Measurements from ENCODE around the gene CRYBB2. TPM values are rescaled to one million over a fixed set of nuclear protein-coding genes. Genes with fewer than 3 reads are reported as not detected.
A peak's percentile ranks its signal among the peaks of the same experiment; 100 is the strongest.
"Not testable (repeated sequence)": the region's sequence is repeated elsewhere in the genome, so short reads cannot be mapped to it uniquely, and the experiment has no call there.

CRYBB2 gene
- total RNA-seq, 1 donor from 2014 or later = not detected

GRCh38 chr22:25223269-25223850 lies 3.9 kb downstream of the CRYBB2 start:
- peaks cover 4% of the 10 kb centered on the region for H3K27me3 Mint-ChIP-seq (ENCODE audit: insufficient read depth, low read depth)

GRCh38 chr22:25228822-25229221 lies 9.4 kb downstream of the CRYBB2 start:
- H3K4me3 Mint-ChIP-seq = no peak overlapping the region
- no peaks in the 10 kb centered on the region for H3K27me3 ChIP-seq
- H4K20me1 ChIP-seq (ENCODE audit: low read depth) = no peaks in the 10 kb centered on the region
- H3K27ac ChIP-seq = no peak overlapping the region
- no peak overlapping the region for H3K4me3 ChIP-seq
- peaks cover 11% of the 10 kb centered on the region for H3K27me3 Mint-ChIP-seq (ENCODE audit: insufficient read depth, low read depth)
- H3F3A ChIP-seq (ENCODE audit: low read depth) = no peaks in the 10 kb centered on the region
- no peak overlapping the region for H3K27ac Mint-ChIP-seq
- H3K9me3 ChIP-seq (ENCODE audit: low read depth) = no peaks in the 10 kb centered on the region
- H3K4me2 ChIP-seq = no peak overlapping the region
- no peaks in the 10 kb centered on the region for H3K9me3 Mint-ChIP-seq
- peaks cover 2% of the 10 kb centered on the region for H3K4me1 Mint-ChIP-seq
- H3K9ac ChIP-seq = no peak overlapping the region
- no peak for DNase-seq (ENCODE audit: low spot score)
- H3K79me2 ChIP-seq (ENCODE audit: low read depth) = no peaks in the 10 kb centered on the region
- H3K36me3 ChIP-seq = no peaks in the 10 kb centered on the region
- TF ChIP-seq CTCF (IDR thresholded peaks at IDR 0.05) (no peak), EZH2phosphoT487 (IDR thresholded peaks at IDR 0.05) (no peak), EZH2 (IDR thresholded peaks at IDR 0.05) (no peak)
- peaks cover 4% of the 10 kb centered on the region for H3K4me1 ChIP-seq
- H3K36me3 Mint-ChIP-seq = no peaks in the 10 kb centered on the region
- no peak overlapping the region for H2AFZ ChIP-seq (replicated peaks)

More at GRCh38 chr22:25223269-25223850, 3.9 kb downstream of the CRYBB2 start:
- Mint-ChIP-seq H3K36me3 (no peaks in the 10 kb centered on the region), H3K4me3 (no peak overlapping the region), H3K9me3 (no peaks in the 10 kb centered on the region), H3K4me1 (peaks cover 4% of the 10 kb centered on the region), H3K27ac (no peak overlapping the region)
- Histone ChIP-seq H3K9me3 (ENCODE audit: low read depth) (no peaks in the 10 kb centered on the region), H2AFZ (replicated peaks) (no peak overlapping the region), H3K79me2 (ENCODE audit: low read depth) (no peaks in the 10 kb centered on the region), H3K4me3 (no peak overlapping the region), H3K27me3 (no peaks in the 10 kb centered on the region), H3F3A (ENCODE audit: low read depth) (peaks cover 4% of the 10 kb centered on the region), H3K36me3 (no peaks in the 10 kb centered on the region), H3K4me2 (no peak overlapping the region), H3K27ac (no peak overlapping the region), H3K9ac (no peak overlapping the region), H4K20me1 (ENCODE audit: low read depth) (no peaks in the 10 kb centered on the region), H3K4me1 (peaks cover 8% of the 10 kb centered on the region)
- no peak for TF ChIP-seq EZH2phosphoT487 (IDR thresholded peaks at IDR 0.05)
- TF ChIP-seq EZH2 (IDR thresholded peaks at IDR 0.05) = no peak
- no peak for TF ChIP-seq CTCF (IDR thresholded peaks at IDR 0.05)
- peak; percentile 80 for DNase-seq (ENCODE audit: low spot score)

GRCh38 chr22:25230760-25231159 lies 11.3 kb downstream of the CRYBB2 start:
- peaks cover 12% of the 10 kb centered on the region for H3K27me3 Mint-ChIP-seq (ENCODE audit: insufficient read depth, low read depth)
- not testable (repeated sequence) for H3F3A ChIP-seq (ENCODE audit: low read depth); H3K36me3 Mint-ChIP-seq; H3K27ac ChIP-seq; H3K9me3 ChIP-seq (ENCODE audit: low read depth); H3K9me3 Mint-ChIP-seq; H4K20me1 ChIP-seq (ENCODE audit: low read depth); H3K79me2 ChIP-seq (ENCODE audit: low read depth); H3K36me3 ChIP-seq; DNase-seq (ENCODE audit: low spot score); H2AFZ ChIP-seq (replicated peaks); H3K9ac ChIP-seq; H3K4me1 ChIP-seq; H3K4me1 Mint-ChIP-seq; H3K4me3 Mint-ChIP-seq; H3K27me3 ChIP-seq; H3K4me2 ChIP-seq; H3K4me3 ChIP-seq; H3K27ac Mint-ChIP-seq

- Histone ChIP-seq H3K27ac (no peak overlapping the region), H3K4me2 (no peak overlapping the region), H3K27me3 (no peaks in the 10 kb centered on the region), H3K4me1 (no peaks in the 10 kb centered on the region), H3K9ac (no peak overlapping the region), H3K36me3 (no peaks in the 10 kb centered on the region), H3K79me2 (ENCODE audit: low read depth) (no peaks in the 10 kb centered on the region), H4K20me1 (ENCODE audit: low read depth) (no peaks in the 10 kb centered on the region), H3F3A (ENCODE audit: low read depth) (no peaks in the 10 kb centered on the region), H3K9me3 (ENCODE audit: low read depth) (no peaks in the 10 kb centered on the region), H3K4me3 (no peak overlapping the region), H2AFZ (replicated peaks) (no peak overlapping the region)
- no peak for DNase-seq (ENCODE audit: low spot score)
- TF ChIP-seq CTCF (IDR thresholded peaks at IDR 0.05) (no peak), EZH2 (IDR thresholded peaks at IDR 0.05) (no peak), EZH2phosphoT487 (IDR thresholded peaks at IDR 0.05) (no peak)
- Mint-ChIP-seq H3K9me3 (no peaks in the 10 kb centered on the region), H3K27me3 (ENCODE audit: insufficient read depth, low read depth) (peaks cover 12% of the 10 kb centered on the region), H3K4me3 (no peak overlapping the region), H3K36me3 (no peaks in the 10 kb centered on the region), H3K4me1 (peaks cover 6% of the 10 kb centered on the region), H3K27ac (no peak overlapping the region)
Observed at GRCh38 chr22:25232301-25232700, 12.9 kb downstream of the CRYBB2 start.

- not testable (repeated sequence) for H4K20me1 ChIP-seq (ENCODE audit: low read depth); H3K27me3 ChIP-seq
Observed at GRCh38 chr22:25233706-25234105, 14.3 kb downstream of the CRYBB2 start.

More at GRCh38 chr22:25233706-25234105, 14.3 kb downstream of the CRYBB2 start:
- H3K9ac ChIP-seq; H3K36me3 ChIP-seq; H2AFZ ChIP-seq (replicated peaks); H3K4me3 Mint-ChIP-seq; H3K27ac Mint-ChIP-seq; H3K9me3 Mint-ChIP-seq; H3K79me2 ChIP-seq (ENCODE audit: low read depth); H3K4me2 ChIP-seq; H3F3A ChIP-seq (ENCODE audit: low read depth); H3K27ac ChIP-seq; H3K36me3 Mint-ChIP-seq; H3K4me1 ChIP-seq; H3K4me3 ChIP-seq; H3K4me1 Mint-ChIP-seq; DNase-seq (ENCODE audit: low spot score); H3K9me3 ChIP-seq (ENCODE audit: low read depth): not testable (repeated sequence)
- H3K27me3 Mint-ChIP-seq (ENCODE audit: insufficient read depth, low read depth) = peaks cover 12% of the 10 kb centered on the region
